ENCODE data around the gene HCN4. TPM values are rescaled to one million over a fixed set of nuclear protein-coding genes. Genes with fewer than 3 reads are reported as not detected.

HCN4 gene
- total RNA-seq, 1 donor from 2014 or later, result 0.17 TPM

DNA sequence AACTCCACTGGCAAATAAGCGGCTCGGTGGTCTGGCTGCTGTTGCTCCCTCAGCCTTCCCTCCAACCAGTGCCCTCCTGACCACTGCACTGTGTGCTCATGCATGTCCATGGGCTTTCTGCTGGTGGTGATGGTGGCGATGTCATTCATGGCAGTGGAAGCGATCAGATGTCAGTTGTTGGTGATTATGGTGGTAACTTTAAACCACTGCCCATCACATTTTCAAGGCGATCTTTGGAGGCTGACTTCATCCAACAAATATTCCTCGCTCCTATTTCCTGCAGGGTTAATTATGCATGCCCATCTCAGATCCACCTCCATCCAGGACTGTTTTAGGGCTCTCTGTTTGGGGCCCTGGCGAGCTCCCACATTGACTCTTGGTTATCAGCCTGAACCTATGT is 13.4 kb upstream of the HCN4 start:
- TF ChIP-seq, protein P1, sequence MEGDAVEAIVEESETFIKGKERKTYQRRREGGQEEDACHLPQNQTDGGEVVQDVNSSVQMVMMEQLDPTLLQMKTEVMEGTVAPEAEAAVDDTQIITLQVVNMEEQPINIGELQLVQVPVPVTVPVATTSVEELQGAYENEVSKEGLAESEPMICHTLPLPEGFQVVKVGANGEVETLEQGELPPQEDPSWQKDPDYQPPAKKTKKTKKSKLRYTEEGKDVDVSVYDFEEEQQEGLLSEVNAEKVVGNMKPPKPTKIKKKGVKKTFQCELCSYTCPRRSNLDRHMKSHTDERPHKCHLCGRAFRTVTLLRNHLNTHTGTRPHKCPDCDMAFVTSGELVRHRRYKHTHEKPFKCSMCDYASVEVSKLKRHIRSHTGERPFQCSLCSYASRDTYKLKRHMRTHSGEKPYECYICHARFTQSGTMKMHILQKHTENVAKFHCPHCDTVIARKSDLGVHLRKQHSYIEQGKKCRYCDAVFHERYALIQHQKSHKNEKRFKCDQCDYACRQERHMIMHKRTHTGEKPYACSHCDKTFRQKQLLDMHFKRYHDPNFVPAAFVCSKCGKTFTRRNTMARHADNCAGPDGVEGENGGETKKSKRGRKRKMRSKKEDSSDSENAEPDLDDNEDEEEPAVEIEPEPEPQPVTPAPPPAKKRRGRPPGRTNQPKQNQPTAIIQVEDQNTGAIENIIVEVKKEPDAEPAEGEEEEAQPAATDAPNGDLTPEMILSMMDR (conservative IDR thresholded peaks at IDR 0.05; ENCODE audit: low read depth, low read length), result no peak
- DNase-seq (ENCODE audit: low read depth), result no peak
- H3K4me3 ChIP-seq (ENCODE audit: low read depth, low read length), result no peak overlapping the region

DNA sequence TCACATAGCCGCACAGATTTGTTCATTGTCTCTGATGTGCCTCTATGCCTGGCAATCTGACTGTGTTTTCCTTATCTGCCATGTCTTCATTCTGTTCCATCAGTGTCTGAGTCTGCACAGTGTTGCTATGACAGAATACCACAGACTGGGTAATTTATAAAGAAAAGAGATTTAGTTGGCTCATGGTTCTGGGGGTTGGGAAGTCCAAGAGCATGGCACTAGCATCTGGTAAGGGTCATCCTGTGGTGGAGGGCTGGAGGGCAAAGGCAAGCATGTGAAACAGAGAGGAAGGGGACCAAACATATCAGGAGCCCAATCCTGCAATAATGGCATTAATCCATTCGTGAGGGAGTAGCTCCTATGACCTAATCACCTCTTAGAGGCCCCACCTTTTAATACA is 11.9 kb upstream of the HCN4 start:
- H3K4me3 ChIP-seq (ENCODE audit: low read depth, low read length), result no peak overlapping the region
- TF ChIP-seq, protein P1 (conservative IDR thresholded peaks at IDR 0.05; ENCODE audit: low read depth, low read length), result no peak
- no peak for DNase-seq (ENCODE audit: low read depth)

DNA sequence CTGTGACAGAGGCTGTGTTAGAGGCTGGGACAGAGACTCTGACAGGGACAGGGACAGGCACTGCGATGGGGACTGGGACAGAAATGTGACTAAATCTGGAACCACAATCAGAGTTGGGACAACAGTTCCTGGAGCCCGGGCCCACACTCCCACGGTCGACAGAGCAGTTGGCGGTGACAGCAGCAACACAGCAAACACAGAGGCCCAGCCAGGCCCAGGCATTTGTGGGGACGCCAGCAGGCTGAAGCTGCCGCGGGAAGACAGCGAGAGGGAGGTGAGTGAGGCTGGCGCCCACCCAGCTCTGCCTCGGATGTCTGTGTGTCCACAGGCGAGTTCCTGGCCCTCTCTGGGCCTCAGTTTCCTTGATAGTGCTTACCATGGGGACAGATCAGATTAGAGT is 9.3 kb upstream of the HCN4 start:
- DNase-seq (ENCODE audit: low read depth), result no peak
- TF ChIP-seq, protein P1 (conservative IDR thresholded peaks at IDR 0.05; ENCODE audit: low read depth, low read length), result no peak

DNA sequence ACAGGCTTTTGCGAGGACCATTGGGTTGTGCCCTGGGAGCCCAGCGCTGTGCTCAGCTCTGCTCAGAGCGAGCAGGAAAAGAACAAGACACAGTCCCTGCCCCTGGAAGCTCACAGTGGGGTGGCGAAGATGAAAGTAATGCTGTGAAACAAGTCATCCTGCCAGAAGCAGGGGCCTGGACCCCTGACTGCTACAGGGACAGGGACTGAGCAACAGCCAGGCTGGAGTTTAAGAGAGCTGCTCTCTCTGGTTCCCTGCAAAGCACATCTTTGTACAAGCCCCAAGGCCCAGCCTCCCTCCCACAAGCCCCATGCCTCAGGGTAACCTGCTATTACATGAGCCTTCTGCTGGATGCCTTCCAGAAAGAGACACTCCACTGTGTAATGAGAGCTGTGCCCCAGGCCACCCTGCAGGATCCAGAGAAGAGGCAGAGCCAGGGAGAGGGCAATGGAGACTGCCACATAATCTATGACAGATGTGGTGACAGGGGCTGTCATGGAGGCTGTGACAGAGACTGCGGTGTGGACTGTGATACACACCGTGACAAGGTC is 7.1 kb upstream of the HCN4 start:
- TF ChIP-seq, protein P1 (conservative IDR thresholded peaks at IDR 0.05; ENCODE audit: low read depth, low read length), result no peak
- DNase-seq (ENCODE audit: low read depth), result no peak
- H3K4me3 ChIP-seq (ENCODE audit: low read depth, low read length), result no peak overlapping the region

More for the DNA sequence above, 9.3 kb upstream of the HCN4 start:
- H3K4me3 ChIP-seq (ENCODE audit: low read depth, low read length), result no peak overlapping the region

DNA sequence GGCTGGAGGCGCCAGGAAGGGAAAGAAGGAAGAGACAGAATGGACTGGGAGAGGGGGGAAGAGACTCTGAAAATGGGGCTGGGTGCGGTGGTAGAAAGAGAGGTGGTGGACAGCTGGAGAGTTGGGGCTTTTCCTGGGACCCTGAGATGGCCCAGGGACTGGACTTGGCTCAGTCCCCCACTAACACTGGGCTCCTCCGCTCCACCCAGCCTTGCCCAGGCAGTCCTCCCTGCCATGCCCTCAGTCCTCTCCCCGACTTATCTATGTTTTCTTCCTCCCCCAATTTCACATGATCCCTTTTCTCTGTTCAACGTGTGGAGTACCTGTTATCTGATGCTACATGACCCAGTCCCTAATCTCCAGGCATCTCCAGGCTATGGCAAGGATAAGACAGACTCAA is 6.3 kb upstream of the HCN4 start:
- no peak for DNase-seq (ENCODE audit: low read depth)
- TF ChIP-seq, protein P1 (conservative IDR thresholded peaks at IDR 0.05; ENCODE audit: low read depth, low read length), result no peak
- H3K4me3 ChIP-seq (ENCODE audit: low read depth, low read length), result no peak overlapping the region

DNA sequence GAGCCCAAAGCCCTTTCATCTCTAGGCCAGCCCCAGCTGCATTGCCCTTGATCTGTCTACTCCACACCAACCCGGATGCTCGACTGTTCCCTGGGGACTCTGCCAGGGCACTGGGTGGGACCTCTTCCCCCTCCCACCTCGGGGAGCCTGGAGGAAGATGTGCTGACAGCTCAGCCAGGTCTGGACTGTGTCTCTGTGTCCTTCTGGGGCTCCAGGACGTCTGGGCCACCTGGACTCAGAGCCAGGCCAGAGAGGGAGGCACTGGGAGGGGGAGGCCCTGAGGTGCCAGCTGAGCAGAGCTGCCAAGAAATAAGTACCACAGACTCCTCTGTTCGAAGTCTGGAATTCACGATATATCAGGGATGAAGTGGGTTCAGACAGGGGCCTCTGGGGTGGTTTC is 5.8 kb upstream of the HCN4 start:
- H3K4me3 ChIP-seq (ENCODE audit: low read depth, low read length), result no peak overlapping the region

DNA sequence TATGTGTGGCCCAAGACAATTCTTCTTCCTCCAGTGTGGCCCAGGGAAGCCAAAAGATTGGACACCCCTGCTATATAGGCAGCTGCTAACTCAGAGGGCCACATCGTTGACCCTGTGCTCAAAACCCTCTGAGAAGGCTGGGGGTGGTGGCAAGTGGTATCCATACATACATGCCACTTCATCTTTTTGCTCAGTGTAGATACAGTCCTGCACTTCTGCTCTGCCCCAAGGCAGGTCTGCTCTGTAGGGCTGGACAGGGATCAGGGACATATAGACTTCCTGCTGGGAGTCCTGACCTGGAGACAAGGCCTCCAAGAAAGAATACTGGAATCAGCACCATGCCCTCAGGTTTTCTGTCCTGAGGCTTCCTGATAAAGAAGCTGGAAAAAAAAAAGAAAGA is 4.5 kb upstream of the HCN4 start:
- no peak for DNase-seq (ENCODE audit: low read depth)
- TF ChIP-seq, protein P1 (conservative IDR thresholded peaks at IDR 0.05; ENCODE audit: low read depth, low read length), result no peak
- no peak overlapping the region for H3K4me3 ChIP-seq (ENCODE audit: low read depth, low read length)

More for the DNA sequence above, 5.8 kb upstream of the HCN4 start:
- TF ChIP-seq, protein P1 (conservative IDR thresholded peaks at IDR 0.05; ENCODE audit: low read depth, low read length), result no peak
- no peak for DNase-seq (ENCODE audit: low read depth)

All from epithelial cell of proximal tubule (primary cell).